ENCODE measurements around the gene CBARP.

Gene CBARP

DNA sequence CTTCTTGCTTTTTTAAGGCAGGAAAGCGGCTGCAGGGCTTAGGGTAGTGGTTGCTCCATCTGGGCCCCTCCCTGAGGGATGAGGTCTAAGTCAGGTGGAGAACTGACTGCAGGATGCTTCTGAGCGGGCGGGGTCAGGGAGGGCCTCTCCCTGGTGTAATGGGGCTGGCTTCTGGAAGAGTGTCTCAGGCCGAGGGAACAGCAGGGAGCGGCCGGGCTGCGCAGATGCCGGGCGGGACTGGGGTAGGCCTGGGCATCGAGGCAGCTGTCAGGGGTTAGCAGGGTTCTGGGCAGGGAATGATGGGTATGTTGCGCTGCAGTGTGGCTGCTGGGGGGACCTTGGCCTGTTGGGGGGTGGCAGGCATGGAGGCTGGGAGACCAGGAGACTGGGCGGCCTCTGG is 40.3 kb upstream of the CBARP start:
- Histone ChIP-seq H3K27ac (ENCODE audit: low read depth, low read length) (no peak overlapping the region), H4K20me1 (ENCODE audit: low read depth, low read length) (no peaks in the 10 kb centered on the region), H3F3A (ENCODE audit: insufficient read depth) (peaks cover 23% of the 10 kb centered on the region), H3K27me3 (ENCODE audit: low read length) (no peaks in the 10 kb centered on the region), H2AFZ (ENCODE audit: low read depth, low read length, severe bottlenecking) (no peak overlapping the region), H3K79me2 (ENCODE audit: insufficient read depth, low read length) (peaks cover 13% of the 10 kb centered on the region; the same call in 1 of the 2 replicates), H3K9me3 (ENCODE audit: insufficient read depth, low read length) (no peaks in the 10 kb centered on the region), H3K36me3 (ENCODE audit: low read length) (no peaks in the 10 kb centered on the region; the same call in 1 of the 2 replicates), H3K9me2 (replicated peaks; ENCODE audit: insufficient read depth, low read length) (no peaks in the 10 kb centered on the region), H3K4me2 (ENCODE audit: low read depth, low read length, poor library complexity, severe bottlenecking) (no peak overlapping the region), H3K9ac (ENCODE audit: low read length) (no peak overlapping the region), H3K4me3 (ENCODE audit: insufficient read depth, low read length, poor library complexity, severe bottlenecking) (no peak overlapping the region)
- TF ChIP-seq EZH2phosphoT487 (conservative IDR thresholded peaks at IDR 0.05; ENCODE audit: low read length): no peak
- TF ChIP-seq, protein P1, sequence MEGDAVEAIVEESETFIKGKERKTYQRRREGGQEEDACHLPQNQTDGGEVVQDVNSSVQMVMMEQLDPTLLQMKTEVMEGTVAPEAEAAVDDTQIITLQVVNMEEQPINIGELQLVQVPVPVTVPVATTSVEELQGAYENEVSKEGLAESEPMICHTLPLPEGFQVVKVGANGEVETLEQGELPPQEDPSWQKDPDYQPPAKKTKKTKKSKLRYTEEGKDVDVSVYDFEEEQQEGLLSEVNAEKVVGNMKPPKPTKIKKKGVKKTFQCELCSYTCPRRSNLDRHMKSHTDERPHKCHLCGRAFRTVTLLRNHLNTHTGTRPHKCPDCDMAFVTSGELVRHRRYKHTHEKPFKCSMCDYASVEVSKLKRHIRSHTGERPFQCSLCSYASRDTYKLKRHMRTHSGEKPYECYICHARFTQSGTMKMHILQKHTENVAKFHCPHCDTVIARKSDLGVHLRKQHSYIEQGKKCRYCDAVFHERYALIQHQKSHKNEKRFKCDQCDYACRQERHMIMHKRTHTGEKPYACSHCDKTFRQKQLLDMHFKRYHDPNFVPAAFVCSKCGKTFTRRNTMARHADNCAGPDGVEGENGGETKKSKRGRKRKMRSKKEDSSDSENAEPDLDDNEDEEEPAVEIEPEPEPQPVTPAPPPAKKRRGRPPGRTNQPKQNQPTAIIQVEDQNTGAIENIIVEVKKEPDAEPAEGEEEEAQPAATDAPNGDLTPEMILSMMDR (IDR thresholded peaks at IDR 0.05; ENCODE audit: insufficient read depth, low read length, poor library complexity, severe bottlenecking): no peak

DNA sequence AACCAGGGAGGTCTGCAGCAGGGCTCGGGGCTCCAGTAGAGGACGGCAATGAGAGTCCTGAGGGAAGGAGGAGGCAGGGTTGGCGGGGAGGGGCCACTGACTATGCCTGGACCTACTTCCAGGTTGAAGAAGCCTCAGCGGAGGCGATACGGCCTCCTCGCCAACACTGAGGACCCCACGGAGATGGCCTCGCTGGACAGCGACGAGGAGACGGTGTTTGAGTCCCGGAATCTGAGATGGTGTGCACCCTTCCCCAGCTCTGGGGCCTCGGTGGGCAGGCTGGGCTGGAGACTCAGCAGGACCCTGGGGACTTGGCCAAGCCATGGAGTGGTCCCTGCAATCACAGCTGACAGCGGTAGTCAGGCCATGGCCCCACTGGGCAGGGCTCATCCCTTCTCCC is 39.3 kb upstream of the CBARP start:
- Histone ChIP-seq H3K4me2 (ENCODE audit: low read depth, low read length, poor library complexity, severe bottlenecking) (peak overlapping the region; percentile 81), H3K27ac (ENCODE audit: low read depth, low read length) (peak overlapping the region; percentile 84)

DNA sequence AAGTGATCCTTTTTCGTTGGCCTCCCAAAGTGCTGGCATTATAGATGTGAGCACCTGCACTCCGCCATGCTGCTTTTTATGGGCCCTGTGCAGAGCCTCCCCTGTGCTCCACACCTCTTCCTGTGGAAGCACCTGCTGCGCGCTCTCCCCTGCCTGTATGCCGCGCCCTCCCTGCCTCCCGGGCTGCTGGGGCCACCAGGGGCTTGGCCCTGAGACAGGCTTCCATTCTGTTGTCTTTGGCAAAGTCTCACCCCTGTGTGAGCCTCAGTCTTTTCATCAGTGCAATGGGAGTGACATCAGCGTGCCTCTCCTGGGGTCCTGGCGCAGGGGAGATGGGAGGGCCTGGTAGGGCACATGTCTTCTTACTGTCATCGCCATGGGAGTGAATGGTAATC is 38.8 kb upstream of the CBARP start:
- Histone ChIP-seq H3F3A (ENCODE audit: insufficient read depth) (peaks cover 38% of the 10 kb centered on the region), H4K20me1 (ENCODE audit: low read depth, low read length) (no peaks in the 10 kb centered on the region), H3K4me3 (ENCODE audit: insufficient read depth, low read length, poor library complexity, severe bottlenecking) (peak overlapping the region; percentile 66), H2AFZ (ENCODE audit: low read depth, low read length, severe bottlenecking) (no peak overlapping the region), H3K9ac (ENCODE audit: low read length) (peak overlapping the region; percentile 96), H3K4me2 (ENCODE audit: low read depth, low read length, poor library complexity, severe bottlenecking) (peak overlapping the region; percentile 81), H3K9me2 (replicated peaks; ENCODE audit: insufficient read depth, low read length) (no peaks in the 10 kb centered on the region), H3K79me2 (ENCODE audit: insufficient read depth, low read length) (peaks cover 13% of the 10 kb centered on the region; the same call in 1 of the 2 replicates), H3K27ac (ENCODE audit: low read depth, low read length) (peak overlapping the region; percentile 84), H3K9me3 (ENCODE audit: insufficient read depth, low read length) (no peaks in the 10 kb centered on the region), H3K36me3 (ENCODE audit: low read length) (peaks cover 6% of the 10 kb centered on the region; the same call in 1 of the 2 replicates), H3K27me3 (ENCODE audit: low read length) (no peaks in the 10 kb centered on the region)
- no peak for TF ChIP-seq EZH2phosphoT487 (conservative IDR thresholded peaks at IDR 0.05; ENCODE audit: low read length)
- TF ChIP-seq, protein P1 (IDR thresholded peaks at IDR 0.05; ENCODE audit: insufficient read depth, low read length, poor library complexity, severe bottlenecking): no peak

More for the DNA sequence above, 39.3 kb upstream of the CBARP start:
- no peaks in the 10 kb centered on the region for H3K27me3 ChIP-seq (ENCODE audit: low read length)
- H2AFZ ChIP-seq (ENCODE audit: low read depth, low read length, severe bottlenecking): no peak overlapping the region
- H3F3A ChIP-seq (ENCODE audit: insufficient read depth): peaks cover 33% of the 10 kb centered on the region
- H4K20me1 ChIP-seq (ENCODE audit: low read depth, low read length): no peaks in the 10 kb centered on the region
- H3K9me3 ChIP-seq (ENCODE audit: insufficient read depth, low read length): no peaks in the 10 kb centered on the region
- H3K79me2 ChIP-seq (ENCODE audit: insufficient read depth, low read length): peaks cover 13% of the 10 kb centered on the region; the same call in 1 of the 2 replicates
- H3K9me2 ChIP-seq (replicated peaks; ENCODE audit: insufficient read depth, low read length): no peaks in the 10 kb centered on the region
- H3K4me3 ChIP-seq (ENCODE audit: insufficient read depth, low read length, poor library complexity, severe bottlenecking): peak overlapping the region; percentile 66
- peak overlapping the region; percentile 96 for H3K9ac ChIP-seq (ENCODE audit: low read length)
- no peak for TF ChIP-seq EZH2phosphoT487 (conservative IDR thresholded peaks at IDR 0.05; ENCODE audit: low read length)
- TF ChIP-seq, protein P1 (IDR thresholded peaks at IDR 0.05; ENCODE audit: insufficient read depth, low read length, poor library complexity, severe bottlenecking): no peak
- peaks cover 6% of the 10 kb centered on the region; the same call in 1 of the 2 replicates for H3K36me3 ChIP-seq (ENCODE audit: low read length)

Measured in SU-DHL-6 (cell line).